HepG2 (cell line): ENCODE measurements around the gene GLIPR1. TPM values are rescaled to one million over a fixed set of nuclear protein-coding genes. Genes with fewer than 3 reads are reported as not detected.

Source experiments
- HCFC1 ChIP-seq: fragments of 150-350 bp; IDR thresholded peaks from 2 replicates; pipeline ENCODE4 v1.6.1; 2014; ENCODE audit warnings: low read depth, low read length
- HNRNPK ChIP-seq: fragments of 200-400 bp; formaldehyde crosslinking; IDR thresholded peaks from 2 replicates; pipeline ENCODE4 v1.6.1; 2018; ENCODE audit warnings: low read length, low read depth, moderate library complexity, mild to moderate bottlenecking; ENCODE audit not compliant: poor library complexity, severe bottlenecking
- MEIS2 ChIP-seq: sonication (generic); formaldehyde crosslinking; IDR thresholded peaks from 2 replicates; pipeline ENCODE4 v1.9.0; 2021; ENCODE audit warnings: mild to moderate bottlenecking, missing genetic modification reagents
- POLR2G ChIP-seq: fragments of 200-400 bp; formaldehyde crosslinking; IDR thresholded peaks from 2 replicates; pipeline ENCODE4 v1.6.1; 2018; ENCODE audit warnings: mild to moderate bottlenecking, low read depth, low read length, moderate library complexity
- SMC3 ChIP-seq: IDR thresholded peaks from 2 replicates; pipeline ENCODE4 v1.6.1; 2011; ENCODE audit warnings: low read length, improper control_type of control experiment
- SRY ChIP-seq: sonication (generic); formaldehyde crosslinking; IDR thresholded peaks from 2 replicates; pipeline ENCODE4 v1.8.0; 2022; ENCODE audit warnings: mild to moderate bottlenecking, missing genetic modification reagents
- TOPORS ChIP-seq: sonication (generic); formaldehyde crosslinking; IDR thresholded peaks from 2 replicates; pipeline ENCODE4 v1.8.0; 2023; ENCODE audit warnings: mild to moderate bottlenecking, missing genetic modification reagents
- XRCC5 ChIP-seq: fragments of 200-400 bp; formaldehyde crosslinking; optimal IDR thresholded peaks from 2 replicates; pipeline ENCODE3; 2017; ENCODE audit warnings: mild to moderate bottlenecking, low read length
- ZC3H13 ChIP-seq: sonication (generic); formaldehyde crosslinking; IDR thresholded peaks from 2 replicates; pipeline ENCODE4 v1.8.1; 2023; ENCODE audit warnings: mild to moderate bottlenecking, missing genetic modification reagents, moderate library complexity
- ZFY ChIP-seq: sonication (generic); formaldehyde crosslinking; IDR thresholded peaks from 2 replicates; pipeline ENCODE4 v1.4.0; 2020; ENCODE audit warnings: missing genetic modification reagents
- ZNF891 ChIP-seq: sonication (generic); formaldehyde crosslinking; IDR thresholded peaks from 2 replicates; pipeline ENCODE4 v1.5.0; 2020; ENCODE audit warnings: mild to moderate bottlenecking, missing genetic modification reagents
- polyA plus RNA-seq, 8 experiments: library from polyadenylated mRNA; depleted of rRNA in 3 of 8; stranded (reverse) in 7 of 8; unstranded in 1 of 8; fragments of >200 nt; fragmentation: Illumina TruSeq in 4 of 8; extraction: Trizol in 4 of 8; gene quantifications; 2 replicates each; pipeline versions ENCODE4 v1.2.1 to v1.2.3, GENCODE V29; 2011 to 2016; ENCODE audit warnings: low read depth in 4 of 8, missing spikeins in 1 of 8, mixed read lengths in 1 of 8; ENCODE audit not compliant: insufficient read depth in 1 of 8
- total RNA-seq, 5 experiments: library from RNA; depleted of rRNA; stranded (reverse); fragments of >200 nt; fragmentation: Illumina TruSeq; extraction: Trizol; gene quantifications; 2 replicates each; pipeline ENCODE4 v1.2.3, GENCODE V29; 2016; ENCODE audit warnings: low read depth in 1 of 5
- TF ChIP-seq, protein P1 (sequence below): sonication (generic); formaldehyde crosslinking; IDR thresholded peaks from 2 replicates; pipeline ENCODE4 v1.9.0; 2021; ENCODE audit warnings: missing genetic modification reagents, mild to moderate bottlenecking, borderline replicate concordance
- TF ChIP-seq, protein P2 (sequence below): conservative IDR thresholded peaks from 2 replicates; pipeline ENCODE4 v1.6.1; 2018; ENCODE audit warnings: missing genetic modification reagents
- TF ChIP-seq, protein P3 (sequence below): sonication (generic); formaldehyde crosslinking; IDR thresholded peaks from 2 replicates; pipeline ENCODE4 v1.4.0; 2020; ENCODE audit warnings: missing genetic modification reagents, borderline replicate concordance
- TF ChIP-seq, protein P4 (sequence below): sonication (generic); formaldehyde crosslinking; IDR thresholded peaks from 2 replicates; pipeline ENCODE4 v1.5.0; 2020; ENCODE audit warnings: missing genetic modification reagents
- TF ChIP-seq, protein P5 (sequence below): sonication (generic); formaldehyde crosslinking; IDR thresholded peaks from 2 replicates; pipeline ENCODE4 v1.5.0; 2020; ENCODE audit warnings: missing genetic modification reagents

Gene GLIPR1
- total and polyA plus RNA-seq, 2 of the 13 experiments (the other 11 are each of a cell fraction or from before 2014, with no cell fraction given): 1.9 to 5.0 TPM

DNA sequence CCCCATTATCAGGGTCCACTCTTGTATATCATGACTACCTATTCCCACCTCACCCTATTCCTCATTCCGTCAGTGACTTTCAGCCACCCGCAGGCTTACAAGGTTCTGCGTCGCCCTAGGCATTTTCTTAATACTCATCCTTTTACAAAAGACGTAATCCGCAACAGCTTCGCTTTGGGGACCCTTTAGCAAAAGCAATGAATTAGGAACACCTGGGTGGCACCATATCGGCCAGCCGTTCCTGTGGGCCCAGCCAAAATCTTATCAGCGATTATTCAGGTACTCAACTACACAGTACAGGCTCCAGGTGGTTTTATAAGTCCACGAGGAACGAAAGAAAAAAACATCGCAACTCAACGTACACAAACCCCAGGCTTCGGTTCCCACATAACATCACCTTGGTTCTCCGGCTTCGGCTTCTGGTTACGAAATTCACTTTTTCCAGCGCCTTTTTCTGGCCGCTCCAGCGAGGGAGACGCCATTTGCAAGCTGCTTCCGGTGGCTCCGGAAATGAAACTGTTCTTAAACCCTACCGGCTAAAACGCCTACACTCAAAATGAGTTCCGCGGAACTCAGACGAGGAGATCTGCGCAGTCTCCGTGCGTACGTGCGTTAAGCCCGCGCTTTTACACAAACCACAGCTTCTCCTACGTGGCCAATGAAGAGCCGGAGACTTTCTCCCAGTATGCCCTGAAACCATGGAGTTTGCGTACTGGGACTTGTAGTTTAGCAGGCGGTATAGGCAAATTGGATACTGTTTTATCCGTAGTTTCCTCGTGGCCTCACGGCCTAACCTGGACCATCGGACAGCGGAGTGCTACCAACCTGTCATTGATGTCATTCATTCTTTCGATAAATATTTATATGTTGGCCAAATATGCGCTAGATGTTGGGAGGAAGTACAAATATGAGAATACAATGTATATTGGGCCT, 30.8 kb downstream of the GLIPR1 start, which contains the start of gene KRR1 (continued):
- TF ChIP-seq, protein P1, sequence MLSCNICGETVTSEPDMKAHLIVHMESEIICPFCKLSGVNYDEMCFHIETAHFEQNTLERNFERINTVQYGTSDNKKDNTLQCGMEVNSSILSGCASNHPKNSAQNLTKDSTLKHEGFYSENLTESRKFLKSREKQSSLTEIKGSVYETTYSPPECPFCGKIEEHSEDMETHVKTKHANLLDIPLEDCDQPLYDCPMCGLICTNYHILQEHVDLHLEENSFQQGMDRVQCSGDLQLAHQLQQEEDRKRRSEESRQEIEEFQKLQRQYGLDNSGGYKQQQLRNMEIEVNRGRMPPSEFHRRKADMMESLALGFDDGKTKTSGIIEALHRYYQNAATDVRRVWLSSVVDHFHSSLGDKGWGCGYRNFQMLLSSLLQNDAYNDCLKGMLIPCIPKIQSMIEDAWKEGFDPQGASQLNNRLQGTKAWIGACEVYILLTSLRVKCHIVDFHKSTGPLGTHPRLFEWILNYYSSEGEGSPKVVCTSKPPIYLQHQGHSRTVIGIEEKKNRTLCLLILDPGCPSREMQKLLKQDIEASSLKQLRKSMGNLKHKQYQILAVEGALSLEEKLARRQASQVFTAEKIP (CRISPR knock-in tag): 0 out of 2 replicates have a peak, but pooled peaks have one; percentile 20
- peak; percentile 62; the same call in 1 of the 2 replicates for TF ChIP-seq ZC3H13
- TF ChIP-seq, protein P2, sequence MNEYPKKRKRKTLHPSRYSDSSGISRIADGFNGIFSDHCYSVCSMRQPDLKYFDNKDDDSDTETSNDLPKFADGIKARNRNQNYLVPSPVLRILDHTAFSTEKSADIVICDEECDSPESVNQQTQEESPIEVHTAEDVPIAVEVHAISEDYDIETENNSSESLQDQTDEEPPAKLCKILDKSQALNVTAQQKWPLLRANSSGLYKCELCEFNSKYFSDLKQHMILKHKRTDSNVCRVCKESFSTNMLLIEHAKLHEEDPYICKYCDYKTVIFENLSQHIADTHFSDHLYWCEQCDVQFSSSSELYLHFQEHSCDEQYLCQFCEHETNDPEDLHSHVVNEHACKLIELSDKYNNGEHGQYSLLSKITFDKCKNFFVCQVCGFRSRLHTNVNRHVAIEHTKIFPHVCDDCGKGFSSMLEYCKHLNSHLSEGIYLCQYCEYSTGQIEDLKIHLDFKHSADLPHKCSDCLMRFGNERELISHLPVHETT (CRISPR knock-in tag): peak; percentile 91
- TF ChIP-seq HCFC1: peak; percentile 81
- TF ChIP-seq, protein P3, sequence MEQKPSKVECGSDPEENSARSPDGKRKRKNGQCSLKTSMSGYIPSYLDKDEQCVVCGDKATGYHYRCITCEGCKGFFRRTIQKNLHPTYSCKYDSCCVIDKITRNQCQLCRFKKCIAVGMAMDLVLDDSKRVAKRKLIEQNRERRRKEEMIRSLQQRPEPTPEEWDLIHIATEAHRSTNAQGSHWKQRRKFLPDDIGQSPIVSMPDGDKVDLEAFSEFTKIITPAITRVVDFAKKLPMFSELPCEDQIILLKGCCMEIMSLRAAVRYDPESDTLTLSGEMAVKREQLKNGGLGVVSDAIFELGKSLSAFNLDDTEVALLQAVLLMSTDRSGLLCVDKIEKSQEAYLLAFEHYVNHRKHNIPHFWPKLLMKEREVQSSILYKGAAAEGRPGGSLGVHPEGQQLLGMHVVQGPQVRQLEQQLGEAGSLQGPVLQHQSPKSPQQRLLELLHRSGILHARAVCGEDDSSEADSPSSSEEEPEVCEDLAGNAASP (CRISPR knock-in tag): peak; percentile 79
- TF ChIP-seq ZFY (CRISPR knock-in tag): peak; percentile 91
- peak; percentile 82 for TF ChIP-seq TOPORS (CRISPR knock-in tag)
- TF ChIP-seq HNRNPK: no peak
- peak; percentile 10; the same call in 1 of the 2 replicates for TF ChIP-seq SMC3
- TF ChIP-seq SRY (CRISPR knock-in tag): 0 out of 2 replicates have a peak, but pooled peaks have one; percentile 61
- TF ChIP-seq POLR2G: peak; percentile 88
- 0 out of 2 replicates have a peak, but pooled peaks have one; percentile 25 for TF ChIP-seq MEIS2
- peak; percentile 90 for TF ChIP-seq XRCC5
- TF ChIP-seq, protein P4, sequence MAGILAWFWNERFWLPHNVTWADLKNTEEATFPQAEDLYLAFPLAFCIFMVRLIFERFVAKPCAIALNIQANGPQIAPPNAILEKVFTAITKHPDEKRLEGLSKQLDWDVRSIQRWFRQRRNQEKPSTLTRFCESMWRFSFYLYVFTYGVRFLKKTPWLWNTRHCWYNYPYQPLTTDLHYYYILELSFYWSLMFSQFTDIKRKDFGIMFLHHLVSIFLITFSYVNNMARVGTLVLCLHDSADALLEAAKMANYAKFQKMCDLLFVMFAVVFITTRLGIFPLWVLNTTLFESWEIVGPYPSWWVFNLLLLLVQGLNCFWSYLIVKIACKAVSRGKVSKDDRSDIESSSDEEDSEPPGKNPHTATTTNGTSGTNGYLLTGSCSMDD (CRISPR knock-in tag): no peak
- no peak; the same call in 1 of the 2 replicates for TF ChIP-seq ZNF891
- TF ChIP-seq, protein P5, sequence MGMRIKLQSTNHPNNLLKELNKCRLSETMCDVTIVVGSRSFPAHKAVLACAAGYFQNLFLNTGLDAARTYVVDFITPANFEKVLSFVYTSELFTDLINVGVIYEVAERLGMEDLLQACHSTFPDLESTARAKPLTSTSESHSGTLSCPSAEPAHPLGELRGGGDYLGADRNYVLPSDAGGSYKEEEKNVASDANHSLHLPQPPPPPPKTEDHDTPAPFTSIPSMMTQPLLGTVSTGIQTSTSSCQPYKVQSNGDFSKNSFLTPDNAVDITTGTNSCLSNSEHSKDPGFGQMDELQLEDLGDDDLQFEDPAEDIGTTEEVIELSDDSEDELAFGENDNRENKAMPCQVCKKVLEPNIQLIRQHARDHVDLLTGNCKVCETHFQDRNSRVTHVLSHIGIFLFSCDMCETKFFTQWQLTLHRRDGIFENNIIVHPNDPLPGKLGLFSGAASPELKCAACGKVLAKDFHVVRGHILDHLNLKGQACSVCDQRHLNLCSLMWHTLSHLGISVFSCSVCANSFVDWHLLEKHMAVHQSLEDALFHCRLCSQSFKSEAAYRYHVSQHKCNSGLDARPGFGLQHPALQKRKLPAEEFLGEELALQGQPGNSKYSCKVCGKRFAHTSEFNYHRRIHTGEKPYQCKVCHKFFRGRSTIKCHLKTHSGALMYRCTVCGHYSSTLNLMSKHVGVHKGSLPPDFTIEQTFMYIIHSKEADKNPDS (CRISPR knock-in tag): no peak
